Astrocyte (in vitro differentiated cells and primary cell): ENCODE results near the gene PPP1R1A. TPM values are rescaled to one million over a fixed set of nuclear protein-coding genes. Genes with fewer than 3 reads are reported as not detected.

Experiments
- DNase-seq: peaks from one replicate; pipeline ENCODE4 v3.0.0-alpha.2; 2010; ENCODE audit warnings: low read depth
- FAIRE-seq: peaks from 2 replicates; lab custom pipeline; 2011; peaks lifted over from hg19 to GRCh38; lab: Jason Lieb, UNC
- H2AFZ ChIP-seq: 2 replicates; pipeline ENCODE4 v1.6.0; 2012; ENCODE audit warnings: low read depth, low read length, inconsistent platforms
- H3K27ac ChIP-seq: 2 replicates; pipeline ENCODE4 v1.5.1; 2011; ENCODE audit warnings: low read depth, low read length, inconsistent platforms
- H3K27me3 ChIP-seq: 2 replicates; pipeline ENCODE4 v1.6.0; 2011; ENCODE audit warnings: low read length, inconsistent platforms; ENCODE audit not compliant: insufficient read depth
- H3K36me3 ChIP-seq: 2 replicates; pipeline ENCODE4 v1.5.1; 2011; ENCODE audit warnings: low read length, inconsistent platforms; ENCODE audit not compliant: insufficient read depth
- H3K4me1 ChIP-seq: 2 replicates; pipeline ENCODE4 v1.5.1; 2011; ENCODE audit warnings: low read length, inconsistent platforms; ENCODE audit not compliant: insufficient read depth
- H3K4me2 ChIP-seq: 2 replicates; pipeline ENCODE4 v1.6.0; 2012; ENCODE audit warnings: low read length, inconsistent platforms
- H3K4me3 ChIP-seq: 2 replicates; pipeline ENCODE4 v1.5.1; 2011; ENCODE audit warnings: low read depth, mild to moderate bottlenecking, low read length, inconsistent platforms; ENCODE audit not compliant: insufficient read depth
- H3K79me2 ChIP-seq: 2 replicates; pipeline ENCODE4 v1.6.0; 2012; ENCODE audit warnings: mild to moderate bottlenecking, low read length, inconsistent platforms; ENCODE audit not compliant: insufficient read depth
- H3K9ac ChIP-seq: 2 replicates; pipeline ENCODE4 v1.6.0; 2012; ENCODE audit warnings: mild to moderate bottlenecking, low read length, inconsistent platforms
- H3K9me3 ChIP-seq: 2 replicates; pipeline ENCODE4 v1.5.1; 2012; ENCODE audit warnings: low read depth, mild to moderate bottlenecking, low read length, inconsistent platforms; ENCODE audit not compliant: insufficient read depth
- H4K20me1 ChIP-seq: 2 replicates; pipeline ENCODE4 v1.6.0; 2012; ENCODE audit warnings: low read length, inconsistent platforms; ENCODE audit not compliant: insufficient read depth
- H3K27ac Mint-ChIP-seq: one replicate; pipeline ENCODE4 v1.8.0; 2021; ENCODE audit warnings: mild to moderate bottlenecking, mixed read lengths; ENCODE audit not compliant: unreplicated experiment
- H3K27me3 Mint-ChIP-seq: one replicate; pipeline ENCODE4 v1.8.0; 2021; ENCODE audit warnings: low read depth, mixed read lengths; ENCODE audit not compliant: unreplicated experiment
- H3K36me3 Mint-ChIP-seq: one replicate; pipeline ENCODE4 v1.8.0; 2021; ENCODE audit warnings: low read depth, mixed read lengths; ENCODE audit not compliant: unreplicated experiment
- H3K4me1 Mint-ChIP-seq: one replicate; pipeline ENCODE4 v1.8.0; 2021; ENCODE audit warnings: low read depth, mixed read lengths; ENCODE audit not compliant: unreplicated experiment
- H3K4me3 Mint-ChIP-seq: one replicate; pipeline ENCODE4 v1.8.0; 2021; ENCODE audit warnings: mild to moderate bottlenecking, moderate library complexity, mixed read lengths; ENCODE audit not compliant: unreplicated experiment
- H3K9me3 Mint-ChIP-seq: one replicate; pipeline ENCODE4 v1.8.0; 2021; ENCODE audit warnings: mild to moderate bottlenecking, mixed read lengths; ENCODE audit not compliant: unreplicated experiment
- EZH2 ChIP-seq: IDR thresholded peaks from 2 replicates; pipeline ENCODE4 v1.6.1; 2012; ENCODE audit warnings: mild to moderate bottlenecking, low read length, inconsistent platforms; ENCODE audit not compliant: insufficient read depth
- total RNA-seq: library from RNA; stranded (reverse); gene quantifications from 2 replicates; pipeline ENCODE4 v1.2.1, GENCODE V29; 2021
- TF ChIP-seq, protein P1 (sequence below): IDR thresholded peaks from 2 replicates; pipeline ENCODE4 v1.5.1; 2011; ENCODE audit warnings: low read depth, mild to moderate bottlenecking, inconsistent platforms, low read length, moderate library complexity; ENCODE audit not compliant: insufficient read depth

The PPP1R1A gene
- total RNA-seq, 1 donor from 2014 or later: 0.52 TPM

DNA sequence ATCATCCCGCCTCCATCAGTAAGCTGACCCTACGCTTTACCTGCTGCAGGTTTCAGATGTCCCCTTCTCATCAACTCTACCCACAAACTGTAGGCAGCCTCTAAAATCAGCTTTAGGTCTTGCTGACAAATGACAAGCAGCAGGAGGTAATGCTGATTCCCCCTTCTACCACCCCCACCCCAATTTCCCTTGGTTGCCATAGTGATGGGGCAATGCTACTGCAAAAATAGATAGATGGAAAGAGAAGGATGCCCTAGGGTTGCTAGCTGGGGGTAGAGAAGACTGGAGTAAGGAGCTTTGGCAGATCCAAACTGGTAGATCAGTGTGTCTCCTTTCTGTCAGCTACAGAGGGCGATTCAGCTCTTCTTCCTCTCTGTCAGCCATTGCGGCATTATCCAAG is 58.9 kb downstream of the PPP1R1A start:
- Mint-ChIP-seq H3K9me3 (peaks cover 2% of the 10 kb centered on the region), H3K36me3 (no peaks in the 10 kb centered on the region), H3K27ac (no peak overlapping the region), H3K4me3 (no peak overlapping the region), H3K27me3 (peaks cover 51% of the 10 kb centered on the region), H3K4me1 (no peaks in the 10 kb centered on the region)
- Histone ChIP-seq H3K4me3 (no peak overlapping the region), H3K4me1 (no peaks in the 10 kb centered on the region), H3K36me3 (no peaks in the 10 kb centered on the region), H3K27me3 (peaks cover 28% of the 10 kb centered on the region), H3K4me2 (no peak overlapping the region), H4K20me1 (no peaks in the 10 kb centered on the region), H2AFZ (no peak overlapping the region), H3K79me2 (no peaks in the 10 kb centered on the region), H3K9ac (no peak overlapping the region), H3K9me3 (no peaks in the 10 kb centered on the region), H3K27ac (no peak overlapping the region)
- no peak for DNase-seq
- TF ChIP-seq EZH2: no peak
- TF ChIP-seq, protein P1, sequence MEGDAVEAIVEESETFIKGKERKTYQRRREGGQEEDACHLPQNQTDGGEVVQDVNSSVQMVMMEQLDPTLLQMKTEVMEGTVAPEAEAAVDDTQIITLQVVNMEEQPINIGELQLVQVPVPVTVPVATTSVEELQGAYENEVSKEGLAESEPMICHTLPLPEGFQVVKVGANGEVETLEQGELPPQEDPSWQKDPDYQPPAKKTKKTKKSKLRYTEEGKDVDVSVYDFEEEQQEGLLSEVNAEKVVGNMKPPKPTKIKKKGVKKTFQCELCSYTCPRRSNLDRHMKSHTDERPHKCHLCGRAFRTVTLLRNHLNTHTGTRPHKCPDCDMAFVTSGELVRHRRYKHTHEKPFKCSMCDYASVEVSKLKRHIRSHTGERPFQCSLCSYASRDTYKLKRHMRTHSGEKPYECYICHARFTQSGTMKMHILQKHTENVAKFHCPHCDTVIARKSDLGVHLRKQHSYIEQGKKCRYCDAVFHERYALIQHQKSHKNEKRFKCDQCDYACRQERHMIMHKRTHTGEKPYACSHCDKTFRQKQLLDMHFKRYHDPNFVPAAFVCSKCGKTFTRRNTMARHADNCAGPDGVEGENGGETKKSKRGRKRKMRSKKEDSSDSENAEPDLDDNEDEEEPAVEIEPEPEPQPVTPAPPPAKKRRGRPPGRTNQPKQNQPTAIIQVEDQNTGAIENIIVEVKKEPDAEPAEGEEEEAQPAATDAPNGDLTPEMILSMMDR: no peak
- FAIRE-seq: no peak

Other genes starting within 250 kb of the PPP1R1A start
- gene GPR84, start 224.2 kb downstream of the PPP1R1A start, total RNA-seq: not detected in 2 replicates
- gene ZNF385A, start 203.9 kb downstream of the PPP1R1A start, total RNA-seq: 23.0 and 24.4 TPM in 2 replicates
- gene ITGA5, start 169.4 kb downstream of the PPP1R1A start, total RNA-seq: 317 and 382 TPM in 2 replicates
- gene GTSF1, start 115.1 kb downstream of the PPP1R1A start, total RNA-seq: not detected in 2 replicates
- 0.16 TPM in 1 of 2 replicates, not detected in the other for gene NCKAP1L, start 90.9 kb downstream of the PPP1R1A start, total RNA-seq
- 0.22 and 0.82 TPM in 2 replicates for gene PDE1B, start 39.1 kb downstream of the PPP1R1A start, total RNA-seq
- gene LACRT, start 46.2 kb upstream of the PPP1R1A start, total RNA-seq: not detected in 2 replicates
- gene DCD, start 59.7 kb upstream of the PPP1R1A start, total RNA-seq: not detected in 2 replicates